ELR (cell line): ENCODE results near the gene RRP1.

Experiments used
- DNase-seq: peaks from one replicate; pipeline ENCODE4 v3.0.0-alpha.2; 2015; ENCODE audit warnings: low read depth

RRP1 gene

DNA sequence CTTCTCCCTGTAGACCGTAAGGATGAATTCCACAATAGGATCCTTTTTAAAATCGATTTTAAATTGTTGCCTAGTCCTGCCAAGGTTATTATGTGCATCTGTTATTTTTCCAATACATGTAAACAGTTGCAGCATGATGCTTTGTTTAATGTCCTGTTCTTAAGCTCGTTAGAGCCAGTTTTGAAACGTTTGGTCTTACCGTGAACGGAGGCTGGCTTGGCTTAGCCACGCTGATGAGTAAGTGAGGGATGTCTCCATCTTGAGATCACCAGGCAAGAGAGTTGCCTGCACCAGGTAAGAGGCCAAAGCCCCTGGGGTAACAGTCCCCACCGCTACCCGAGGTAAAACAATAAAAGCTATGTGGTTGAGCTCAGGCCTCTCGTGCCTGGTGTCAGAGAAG, 30.6 kb upstream of the RRP1 start:
- no peak for DNase-seq

DNA sequence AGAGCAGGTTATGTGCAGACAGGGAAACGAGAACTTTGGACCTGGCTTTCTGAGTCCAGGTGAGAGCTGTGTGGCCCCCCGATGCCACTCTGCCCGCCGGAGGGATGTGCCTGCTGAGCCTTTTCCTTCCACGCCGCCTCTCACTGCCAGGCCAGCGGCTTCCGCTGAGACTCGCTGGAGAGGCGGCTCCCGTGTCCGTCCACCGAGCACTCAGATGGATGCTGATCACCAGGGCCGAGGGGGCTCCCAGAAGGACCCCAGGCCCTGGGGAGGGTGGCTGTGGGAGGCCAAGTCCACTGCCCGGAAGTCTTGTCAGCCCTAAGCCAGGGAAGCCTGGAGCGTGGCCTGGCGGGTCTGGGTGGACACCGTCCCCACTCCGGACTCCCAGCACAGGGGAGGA, 29.7 kb upstream of the RRP1 start:
- DNase-seq = no peak

DNA sequence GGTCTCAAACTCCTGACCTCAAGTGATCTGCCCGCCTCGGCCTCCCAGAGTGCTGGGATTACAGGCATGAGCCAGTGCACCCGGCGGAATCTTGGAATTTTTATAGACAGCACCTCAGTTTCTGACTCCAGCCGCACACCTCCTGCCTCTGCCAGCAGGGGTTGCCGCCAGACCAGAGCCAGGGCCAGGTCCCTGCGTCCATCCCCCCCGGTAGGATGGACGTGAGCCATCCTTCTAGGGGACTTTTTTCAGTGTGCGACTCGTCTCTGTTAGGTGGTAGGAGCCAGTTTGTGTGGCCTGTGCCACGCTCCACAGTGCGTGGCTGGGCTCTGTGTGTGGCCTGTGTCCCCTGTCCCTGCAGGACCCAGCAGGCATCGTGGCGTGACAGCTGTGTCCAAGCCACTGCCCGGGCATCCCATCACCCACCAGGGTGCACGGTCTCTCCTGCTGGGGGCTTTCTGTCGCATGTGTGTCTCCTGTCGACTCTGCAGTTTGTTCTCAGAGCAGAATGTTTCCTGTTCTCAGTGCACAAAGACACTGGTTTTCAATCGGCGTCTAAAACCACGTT, 28.9 kb upstream of the RRP1 start:
- no peak for DNase-seq

DNA sequence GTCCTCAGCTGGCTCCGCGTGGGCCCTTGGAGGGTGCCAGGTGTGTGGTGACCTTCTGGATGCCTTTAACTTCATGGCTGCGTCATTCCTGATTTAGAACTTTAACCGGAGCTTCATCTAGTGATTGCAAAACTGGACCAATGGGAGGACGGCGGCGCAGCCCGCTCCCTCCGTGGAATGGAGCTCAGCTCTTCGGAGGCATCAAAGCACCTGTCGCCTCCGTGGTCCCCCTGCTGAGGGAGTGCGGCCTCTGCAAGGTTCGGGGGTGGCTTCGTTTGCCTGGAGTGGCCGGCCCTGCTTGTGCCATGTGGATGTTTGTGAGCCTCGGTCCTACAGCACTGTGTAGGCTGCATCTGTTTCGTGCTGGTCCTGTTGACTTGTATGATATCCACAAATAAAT, 27.5 kb upstream of the RRP1 start:
- DNase-seq = no peak

DNA sequence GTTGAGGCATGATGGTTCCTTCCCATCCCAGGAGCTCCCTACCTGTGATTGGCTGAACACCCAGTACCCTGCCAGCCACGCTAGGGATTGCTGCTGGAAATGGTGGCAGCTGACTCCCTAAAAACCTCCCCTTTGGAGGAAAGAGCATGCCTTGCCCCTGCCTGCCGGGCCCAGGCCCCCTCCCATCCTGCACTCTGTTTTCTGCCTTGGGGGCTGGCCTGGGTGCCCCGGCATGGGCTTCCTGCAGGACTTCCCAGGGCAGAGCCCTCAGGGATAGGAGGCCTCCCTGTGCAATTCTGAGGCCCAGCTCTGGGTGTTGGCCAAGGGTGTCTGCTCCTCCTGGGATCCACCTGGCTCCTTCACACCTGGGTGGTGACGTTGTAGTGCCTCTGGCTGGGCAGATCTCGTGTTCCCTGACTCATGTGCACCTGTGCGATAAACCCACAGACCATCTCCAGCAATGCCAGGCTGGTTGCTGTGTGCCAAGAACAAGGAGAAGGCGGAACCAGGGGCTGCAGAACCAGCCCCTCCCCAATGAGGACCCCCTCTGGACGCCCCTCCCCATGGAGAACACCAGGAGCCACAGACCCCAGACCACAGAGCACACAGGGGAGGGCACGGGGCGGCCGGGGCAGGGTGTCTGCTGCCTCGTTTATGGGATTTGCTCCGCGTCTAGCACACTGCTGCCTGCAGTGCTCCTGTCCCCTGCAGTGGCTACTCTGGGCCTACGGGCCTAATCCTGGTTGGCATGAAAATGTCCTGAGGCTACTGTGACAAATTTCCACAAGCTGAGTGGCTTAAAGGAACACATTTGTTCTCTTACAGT, 26.9 kb upstream of the RRP1 start:
- no peak for DNase-seq

DNA sequence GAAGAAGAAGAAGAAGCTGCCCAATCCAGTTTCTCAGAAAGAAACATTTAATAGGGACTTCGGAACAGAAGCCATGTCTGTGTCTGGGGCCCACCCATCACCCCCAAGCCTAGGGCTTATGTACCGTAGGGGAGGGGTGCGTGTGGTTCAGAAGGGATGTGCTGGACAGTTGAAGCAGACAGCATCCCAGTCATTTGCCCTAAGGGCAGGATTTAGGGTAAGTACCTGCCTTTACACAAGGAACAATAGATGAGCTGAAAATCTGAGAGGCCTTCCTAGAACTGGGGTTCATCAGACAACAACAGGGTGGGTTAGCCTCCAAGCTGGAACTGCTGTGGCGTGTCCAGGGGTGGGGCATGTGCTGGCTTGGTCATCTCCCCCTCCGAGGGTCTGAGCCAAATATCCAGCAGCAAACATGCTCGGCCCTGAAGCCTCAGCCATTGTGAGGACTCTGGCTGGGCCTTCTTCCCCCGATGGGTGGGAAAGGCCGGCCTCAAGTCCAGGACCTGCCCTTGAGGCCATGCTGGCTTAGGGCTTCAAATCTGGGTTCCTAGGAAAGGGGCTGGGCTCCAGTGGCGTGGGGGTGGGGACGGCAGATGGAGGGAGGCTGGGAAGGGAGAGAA, 25.4 kb upstream of the RRP1 start:
- no peak for DNase-seq

DNA sequence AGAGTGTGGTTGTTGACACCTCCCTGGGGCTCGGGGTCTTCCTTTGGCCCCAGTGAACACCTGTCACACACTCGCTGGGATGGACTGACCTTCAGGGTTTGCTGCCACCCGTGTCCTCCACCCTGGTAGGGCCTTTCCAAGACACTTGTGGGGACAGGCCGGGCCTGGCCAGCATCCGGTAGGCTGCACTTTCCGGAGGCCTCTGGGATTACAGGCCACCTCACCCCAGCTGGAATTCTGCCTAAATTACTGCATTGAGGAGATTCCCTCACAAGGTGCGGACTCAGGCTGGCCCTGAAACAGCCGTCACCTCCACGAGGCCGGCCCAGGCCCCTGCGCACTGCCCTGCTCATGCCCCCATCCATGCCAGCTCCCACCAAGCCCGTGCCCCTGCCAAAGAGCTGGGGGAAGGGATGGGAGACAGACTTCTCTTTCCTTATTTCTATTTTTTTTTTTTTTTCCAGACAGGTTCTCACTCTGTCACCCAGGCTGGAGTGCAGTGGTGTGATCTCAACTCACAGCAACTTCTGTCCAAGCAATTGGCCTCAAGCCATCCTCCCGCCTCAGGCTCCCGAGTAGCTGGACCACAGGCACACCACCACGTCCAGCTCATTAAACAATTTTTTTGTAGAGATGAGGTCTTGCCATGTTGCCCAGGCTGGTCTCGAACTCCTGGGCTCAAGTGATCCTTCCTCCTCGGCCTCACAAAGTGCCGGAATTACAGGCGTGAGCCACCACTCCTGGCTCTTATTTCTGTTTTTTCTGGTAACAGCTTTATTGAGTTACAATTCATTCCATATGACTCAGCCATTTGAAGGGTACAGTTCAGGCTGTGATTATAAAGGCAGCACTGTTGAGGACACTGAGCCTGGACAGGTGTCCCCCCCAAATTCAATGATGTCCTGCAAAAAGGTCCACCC, 24.5 kb upstream of the RRP1 start:
- DNase-seq = peak; percentile 32

DNA sequence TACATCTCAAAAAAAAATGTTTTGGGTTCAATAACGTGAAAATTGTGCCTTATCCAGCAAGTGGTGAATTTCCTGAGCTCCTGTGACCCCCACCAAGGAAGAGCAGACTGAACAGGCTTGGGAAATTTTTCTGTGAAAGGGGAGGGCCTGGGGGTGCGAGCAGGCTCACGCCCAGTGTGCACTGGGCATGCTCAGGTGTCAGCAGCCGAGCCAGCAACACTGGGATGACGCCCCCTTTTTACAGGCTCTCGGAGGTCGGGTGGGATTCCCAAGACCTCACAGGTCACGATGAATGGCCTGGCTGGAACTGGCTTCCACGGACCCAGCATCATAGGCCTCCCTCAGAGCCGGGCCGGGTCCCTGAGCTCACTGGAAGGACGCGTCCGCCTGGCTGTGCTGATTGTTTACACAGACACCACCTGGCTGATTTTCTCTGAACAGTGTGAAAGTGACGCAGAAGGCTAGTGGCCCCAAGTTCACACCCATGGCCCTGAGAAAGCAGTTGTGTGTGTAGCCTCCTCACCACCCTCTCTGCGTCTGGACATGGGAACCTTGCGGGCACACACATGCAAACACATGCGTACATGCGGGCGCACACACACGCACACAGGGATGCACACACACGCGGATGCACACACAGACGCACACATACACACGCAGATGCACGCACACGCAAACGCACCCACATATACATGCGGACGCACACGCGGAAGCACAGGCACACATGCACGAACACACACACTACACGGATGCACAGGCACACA, 22.5 kb upstream of the RRP1 start:
- DNase-seq = no peak

DNA sequence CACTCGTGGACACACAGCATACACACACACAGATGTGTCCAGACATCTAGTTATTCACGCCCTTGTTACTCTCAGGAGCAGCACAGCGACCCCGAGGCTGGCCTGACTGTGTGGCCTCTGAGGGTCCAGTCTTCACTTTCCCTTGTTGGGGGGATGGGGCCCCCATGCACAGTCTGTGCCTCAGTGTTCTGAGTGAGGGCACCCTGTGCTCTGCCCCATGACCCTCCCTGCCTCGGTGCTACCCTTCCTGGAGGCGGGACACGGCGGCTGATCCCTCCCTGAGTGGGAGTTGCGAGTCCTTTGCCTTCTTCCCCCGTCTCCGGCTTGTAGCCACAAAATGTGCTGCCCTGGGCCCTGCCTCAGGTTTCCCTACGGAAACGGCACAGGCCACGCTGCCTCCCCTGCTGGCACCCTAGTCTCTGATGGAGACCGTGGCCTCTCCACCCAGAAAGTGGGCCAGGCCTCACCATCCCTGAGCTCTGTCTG, 21.8 kb upstream of the RRP1 start:
- DNase-seq = no peak

DNA sequence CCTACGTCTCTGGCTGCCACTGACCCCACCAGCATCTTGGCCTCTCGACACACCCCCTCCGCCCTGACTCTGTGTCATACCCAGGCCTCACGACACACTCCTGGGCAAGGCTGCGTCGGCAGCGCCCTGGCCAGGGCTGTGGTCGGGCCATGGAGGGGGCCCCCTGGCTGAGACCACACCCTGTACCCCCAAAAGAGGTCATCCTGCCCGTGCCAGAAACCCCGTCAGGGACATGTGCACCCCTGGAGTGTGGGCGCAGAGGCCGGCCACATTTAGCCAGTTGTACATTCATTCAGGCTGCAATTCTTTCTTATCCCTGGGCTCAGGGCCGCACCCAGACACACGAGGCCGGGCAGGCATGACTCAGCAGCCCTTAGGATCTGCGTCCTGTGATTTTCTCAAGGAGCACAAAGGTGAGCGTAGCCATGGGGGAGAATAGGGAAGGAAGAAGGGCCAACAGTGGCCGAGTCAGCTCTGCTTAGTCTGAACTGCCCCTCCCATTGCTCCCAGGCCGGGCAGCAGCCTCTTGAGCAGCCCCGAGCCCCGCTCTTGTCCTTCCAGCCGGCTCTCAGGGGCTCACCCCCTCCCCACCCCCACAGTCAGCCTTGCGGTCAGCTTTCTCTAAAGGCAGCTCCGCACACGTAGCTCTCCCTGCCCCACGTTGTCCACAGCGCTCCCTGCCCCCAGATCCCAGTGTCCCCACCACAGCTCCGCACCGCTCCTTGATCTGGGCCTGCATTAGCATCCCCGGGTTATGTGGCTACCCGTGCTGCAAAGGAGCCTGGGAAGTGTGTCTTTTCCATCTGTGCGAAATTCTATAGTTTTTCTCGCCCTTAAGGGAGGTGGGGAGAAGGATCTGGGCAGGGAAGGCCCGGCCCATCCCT, 21.2 kb upstream of the RRP1 start:
- peak; percentile 86 for DNase-seq

DNA sequence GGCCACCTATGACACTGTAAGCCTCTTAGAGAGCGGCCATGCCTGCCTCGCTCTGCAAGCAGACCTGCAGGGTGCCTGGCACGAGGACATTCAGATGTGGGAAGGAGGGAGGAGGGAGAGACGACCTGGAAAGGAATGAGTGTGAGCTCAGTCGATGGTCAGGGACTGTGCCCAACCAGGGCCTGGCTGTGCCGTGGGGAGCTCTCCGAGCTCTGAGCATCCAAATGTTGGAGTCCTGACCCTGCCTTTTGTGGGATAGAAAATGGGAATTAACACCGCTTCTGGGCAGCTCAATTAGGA, 20.6 kb upstream of the RRP1 start:
- no peak for DNase-seq

DNA sequence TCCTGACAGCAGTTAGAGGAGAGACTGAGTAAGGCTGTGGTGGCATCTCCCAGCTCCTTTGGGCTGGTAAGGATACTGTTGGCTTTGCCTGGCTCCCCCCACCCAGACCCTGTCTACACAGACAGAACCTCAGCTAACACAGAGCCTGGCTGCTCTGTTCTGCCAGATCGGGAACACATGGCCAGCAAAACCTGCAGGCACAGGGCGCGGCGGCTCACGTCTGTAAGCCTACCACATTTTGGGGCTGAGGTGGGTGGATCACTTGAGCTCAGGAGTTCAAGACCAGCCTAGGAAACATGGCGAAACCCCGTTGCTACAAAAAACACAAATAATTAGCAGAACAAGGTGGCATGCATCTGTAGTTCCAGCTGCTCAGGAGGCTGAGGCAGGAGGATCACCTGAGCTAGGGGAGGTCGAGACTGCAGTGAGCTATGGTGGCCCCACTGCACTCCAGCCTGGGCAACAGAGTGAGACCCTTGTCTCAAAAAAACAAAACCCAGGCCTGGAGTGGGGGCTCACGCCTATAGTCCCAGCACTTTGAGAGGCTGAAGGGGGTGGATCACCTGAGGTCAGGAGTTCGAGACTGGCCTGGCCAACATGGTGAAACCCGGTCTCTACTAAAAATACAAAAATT, 19.9 kb upstream of the RRP1 start:
- no peak for DNase-seq

DNA sequence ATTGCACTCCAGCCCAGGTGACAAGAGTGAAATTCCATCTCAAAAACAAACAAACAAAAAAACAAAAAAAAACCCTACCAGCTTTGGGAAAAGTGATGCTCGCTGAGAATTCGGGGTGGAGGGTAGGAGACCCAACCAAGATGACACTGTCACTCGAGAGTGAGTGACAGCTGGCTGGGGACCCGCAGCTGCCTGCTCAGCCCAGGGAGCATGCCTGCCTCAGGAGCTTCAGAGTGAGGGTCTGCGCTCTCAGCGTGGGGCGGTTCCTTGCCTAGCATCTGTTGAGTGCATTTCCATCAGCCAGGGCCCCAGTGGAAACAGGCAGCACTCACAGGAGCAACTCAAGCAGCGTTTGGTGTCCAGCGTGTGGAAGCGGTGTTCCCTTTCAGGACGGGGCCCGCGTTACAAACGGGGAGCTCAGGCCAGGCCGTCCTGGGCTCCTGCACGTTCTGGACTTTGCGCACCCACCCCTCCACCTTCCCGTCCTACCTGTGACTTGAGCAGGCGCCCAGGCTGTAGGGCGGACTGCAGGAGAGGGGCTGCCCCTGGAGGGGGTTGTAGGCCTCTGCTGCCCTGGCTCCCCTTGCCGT, 19.2 kb upstream of the RRP1 start:
- no peak for DNase-seq

DNA sequence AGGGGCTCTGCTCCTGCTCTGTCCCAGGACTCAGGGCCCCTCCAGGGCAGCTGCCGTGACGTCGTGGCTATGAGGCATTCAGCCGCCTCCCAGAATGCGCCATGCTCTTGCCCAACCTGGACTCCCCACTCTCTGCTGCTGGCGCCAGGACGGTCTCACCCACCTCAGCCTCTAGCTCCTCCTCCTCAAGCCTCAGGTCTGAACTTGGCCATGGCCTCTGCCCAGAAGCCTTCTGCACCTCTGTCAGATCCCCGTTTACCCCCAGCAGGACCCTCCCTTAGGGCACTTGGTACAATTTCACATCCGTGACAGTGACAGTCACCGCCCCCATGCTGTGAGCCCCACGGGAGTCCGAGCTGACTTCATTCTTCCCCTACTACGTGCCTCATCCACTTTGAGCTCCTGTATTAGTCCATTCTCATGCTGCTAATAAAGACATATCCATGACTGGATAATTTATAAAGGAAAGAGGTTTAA, 18.1 kb upstream of the RRP1 start:
- no peak for DNase-seq

DNA sequence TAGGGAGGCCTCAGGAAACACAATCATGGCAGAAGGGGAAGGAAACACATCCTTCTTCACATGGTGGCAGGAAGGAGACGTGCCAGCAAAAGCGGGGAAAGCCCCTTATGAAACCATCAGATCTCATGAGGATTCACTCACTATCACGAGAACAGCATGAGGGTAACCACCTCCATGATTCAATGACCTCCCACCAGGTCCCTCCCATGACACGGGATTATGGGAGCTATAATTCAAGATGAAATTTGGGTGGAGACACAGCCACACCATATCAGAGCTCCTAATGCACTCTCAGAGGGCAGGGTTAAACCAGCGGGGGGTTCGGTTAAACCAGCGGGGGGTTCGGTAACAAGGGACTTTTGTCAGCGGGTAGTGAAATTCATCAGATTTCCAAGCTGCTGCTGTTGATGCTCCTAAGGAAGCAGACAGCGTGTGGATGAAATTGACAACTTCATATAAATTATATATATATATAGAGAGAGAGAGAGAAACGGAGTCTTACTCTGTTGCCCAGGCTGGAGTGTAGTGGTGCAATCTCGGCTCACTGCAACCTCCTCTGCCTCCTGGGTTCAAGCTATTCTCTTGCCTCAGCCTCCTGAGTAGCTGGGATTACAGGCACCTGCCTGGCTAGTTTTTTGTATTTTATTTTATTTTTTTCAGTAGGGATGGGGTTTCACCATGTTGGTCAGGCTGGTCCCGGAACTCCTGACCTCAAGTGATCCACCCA, 17.5 kb upstream of the RRP1 start:
- no peak for DNase-seq

DNA sequence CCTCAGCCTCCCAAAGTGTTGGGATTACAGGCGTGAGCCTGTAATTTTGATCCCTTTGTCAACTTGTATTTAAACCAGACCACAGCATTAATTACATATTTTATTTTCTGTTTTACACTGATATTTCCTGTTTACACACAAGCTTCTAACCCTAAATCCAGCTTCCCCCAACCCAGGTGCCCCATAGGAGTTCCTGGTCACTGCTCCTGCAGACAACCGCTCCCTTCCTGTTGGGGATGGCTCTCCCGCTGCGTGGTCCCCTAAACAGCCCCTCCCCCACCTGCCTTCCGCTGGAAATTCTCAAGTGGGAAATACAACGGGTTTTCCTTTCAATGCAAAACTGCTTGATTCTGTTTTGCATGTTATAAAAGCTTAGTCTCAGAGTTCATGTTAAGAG, 17.0 kb upstream of the RRP1 start:
- no peak for DNase-seq

DNA sequence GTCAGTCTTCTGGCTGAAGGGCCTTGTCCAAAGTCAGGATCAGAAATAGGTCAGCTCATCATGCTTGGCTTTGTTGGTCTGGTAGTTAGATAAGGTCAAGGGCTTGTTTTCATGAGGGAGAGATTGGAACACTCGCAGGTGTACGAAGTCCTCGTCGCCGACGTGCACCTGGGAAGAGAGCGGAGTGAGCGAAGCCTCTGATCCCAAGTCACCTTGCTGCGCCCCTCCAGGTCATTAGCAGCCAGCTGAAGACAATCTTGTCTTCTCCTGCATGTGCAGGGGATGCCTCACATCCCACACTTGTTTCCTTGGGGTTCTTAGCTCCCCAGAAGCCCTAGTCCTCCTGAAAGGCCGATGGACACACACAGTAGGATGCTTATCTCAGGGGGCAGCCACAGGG, 15.2 kb upstream of the RRP1 start:
- no peak for DNase-seq

DNA sequence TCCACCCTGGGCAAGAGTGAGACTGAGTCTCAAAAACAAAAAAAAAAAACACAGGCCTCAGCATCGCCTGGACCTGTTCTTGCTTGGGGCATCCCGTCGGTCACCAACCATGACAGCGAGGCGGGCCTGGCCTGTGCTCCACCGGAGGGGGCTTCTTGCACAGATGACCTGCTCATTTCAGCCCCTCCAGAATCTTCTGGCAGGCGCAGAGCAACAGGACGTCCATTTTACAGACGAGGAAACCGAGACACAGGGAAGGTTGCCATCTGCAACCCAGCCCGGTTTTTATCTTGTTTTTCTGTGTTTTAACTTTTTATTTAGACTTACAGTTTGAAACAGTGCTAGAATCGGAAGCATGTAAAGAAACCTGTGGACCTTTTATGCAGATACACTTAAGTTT, 14.2 kb upstream of the RRP1 start:
- DNase-seq = no peak

DNA sequence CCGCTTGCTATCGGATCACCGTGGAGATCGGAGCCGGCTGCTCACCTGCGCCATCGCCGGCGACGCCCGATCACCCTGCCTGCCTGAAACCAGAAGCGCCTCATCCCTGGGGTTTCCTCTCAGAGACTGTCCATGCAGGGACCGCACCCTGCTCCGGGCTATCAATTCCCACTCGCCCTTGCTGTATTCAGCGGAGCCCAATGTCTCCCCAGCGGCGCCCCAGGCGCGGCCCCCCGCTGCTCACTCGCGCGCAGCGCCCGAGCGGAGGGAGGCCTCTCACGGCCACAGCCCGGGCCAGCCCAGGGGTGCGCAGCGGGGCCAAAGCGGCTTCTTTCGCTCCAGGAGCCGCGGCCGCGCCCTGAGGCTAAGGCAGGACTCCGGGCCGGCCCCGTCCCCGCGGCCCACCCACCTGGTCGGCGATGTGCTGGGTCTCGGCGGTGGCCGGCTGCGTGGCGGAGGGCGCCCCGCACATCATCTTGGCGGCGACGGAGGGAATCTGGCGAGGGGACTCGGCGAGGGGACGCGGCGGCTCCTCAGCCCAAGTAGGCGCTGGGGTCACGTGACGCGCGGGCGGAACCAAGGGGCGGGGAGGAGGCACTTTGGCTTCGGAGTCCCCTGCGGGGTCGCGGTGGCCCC, 13.5 kb upstream of the RRP1 start, which contains the start of gene CSTB:
Gene CSTB (minus strand): TSS at position 514 of the 636 bp plus-strand sequence. CDS start 39 bp downstream, at position 475.
- DNase-seq = peak; percentile 69
